HG02678 (cell line): ENCODE measurements around the gene KCTD2.
A peak's percentile ranks its signal among the peaks of the same experiment; 100 is the strongest.

Source experiments
- ATAC-seq: cut with Tn5 transposase; IDR thresholded peaks from one replicate; pipeline ENCODE4 v1.9.1; 2021; ENCODE audit warnings: mild to moderate bottlenecking, moderate library complexity; ENCODE audit not compliant: unreplicated experiment

Gene KCTD2

GRCh38 chr17:75094871-75095399 is 47.9 kb downstream of the KCTD2 start:
- ATAC-seq, result no peak

DNA sequence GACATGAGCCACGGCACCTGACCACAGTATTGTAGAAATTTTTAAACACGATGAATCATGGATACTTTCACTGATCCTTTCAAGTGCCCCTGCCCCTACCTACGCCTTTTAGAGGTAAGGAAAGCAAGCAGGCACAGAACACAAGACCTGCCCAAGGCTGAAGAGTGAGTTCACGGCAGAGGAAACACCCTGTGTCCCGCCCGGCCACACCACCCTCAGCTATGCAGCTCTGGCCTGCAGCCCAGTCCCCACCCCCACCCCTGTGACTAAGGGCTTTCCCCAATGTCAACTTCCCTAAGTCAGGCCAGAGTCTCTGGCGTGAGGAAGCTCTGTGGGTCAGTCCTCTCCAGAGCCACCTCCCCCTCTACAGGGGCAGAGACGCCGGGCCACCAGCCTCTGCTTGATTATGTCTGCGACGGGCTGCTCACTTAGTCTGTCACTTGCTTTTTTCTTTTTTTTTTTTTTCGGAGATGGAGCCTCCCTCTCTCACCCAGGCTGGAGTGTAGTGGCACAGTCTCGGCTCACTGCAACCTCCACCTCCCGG is 49.1 kb downstream of the KCTD2 start:
- no peak for ATAC-seq

- no peak for ATAC-seq
These were observed 50.8 kb downstream of the KCTD2 start for GRCh38 chr17:75097865-75098264.

DNA sequence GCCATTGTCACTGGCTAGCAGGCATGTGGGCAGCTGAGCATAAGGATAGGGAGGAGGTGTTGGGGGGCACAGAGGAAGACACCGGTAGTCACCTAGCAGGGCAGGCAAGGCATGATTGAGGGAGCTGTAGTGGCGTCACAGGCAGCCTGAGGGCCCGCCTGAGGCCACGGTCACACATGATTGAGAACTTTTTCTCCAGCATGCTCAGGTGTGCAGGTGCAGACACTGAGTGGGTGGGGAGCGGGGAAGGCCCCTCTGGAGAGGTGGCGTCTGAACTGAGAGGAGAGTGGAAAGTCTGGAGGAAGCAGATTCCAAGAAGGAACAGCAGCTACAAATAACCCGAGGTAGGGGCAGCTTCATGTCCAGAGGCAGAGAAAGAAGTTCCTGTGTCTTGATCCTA is 51.8 kb downstream of the KCTD2 start:
- ATAC-seq, result no peak

DNA sequence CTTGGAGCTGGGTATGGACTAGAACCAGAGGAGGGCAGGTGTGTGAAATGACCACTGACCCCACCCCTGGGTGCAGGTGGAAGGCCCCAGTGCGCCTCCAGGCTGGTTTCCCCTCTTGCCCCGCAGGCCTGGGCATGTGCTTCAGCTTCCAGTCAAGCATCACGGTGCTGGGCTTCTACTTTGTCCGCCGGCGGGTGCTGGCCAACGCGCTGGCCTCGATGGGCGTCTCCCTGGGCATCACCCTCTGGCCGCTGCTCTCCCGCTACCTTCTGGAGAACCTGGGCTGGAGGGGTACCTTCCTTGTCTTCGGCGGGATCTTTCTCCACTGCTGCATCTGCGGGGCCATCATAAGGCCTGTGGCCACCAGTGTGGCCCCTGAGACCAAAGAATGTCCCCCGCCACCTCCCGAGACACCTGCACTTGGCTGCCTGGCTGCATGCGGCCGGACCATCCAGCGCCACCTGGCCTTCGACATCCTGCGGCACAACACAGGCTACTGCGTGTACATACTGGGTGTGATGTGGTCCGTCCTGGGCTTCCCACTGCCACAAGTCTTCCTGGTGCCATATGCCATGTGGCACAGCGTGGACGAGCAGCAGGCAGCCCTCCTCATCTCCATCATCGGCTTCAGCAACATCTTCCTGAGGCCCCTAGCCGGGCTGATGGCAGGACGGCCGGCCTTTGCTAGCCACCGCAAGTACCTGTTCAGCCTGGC is 53.0 kb downstream of the KCTD2 start:
- no peak for ATAC-seq

- no peak for ATAC-seq
These were observed 55.4 kb downstream of the KCTD2 start for GRCh38 chr17:75102385-75102821.

GRCh38 chr17:75103601-75104554 is 56.9 kb downstream of the KCTD2 start:
- no peak for ATAC-seq

DNA sequence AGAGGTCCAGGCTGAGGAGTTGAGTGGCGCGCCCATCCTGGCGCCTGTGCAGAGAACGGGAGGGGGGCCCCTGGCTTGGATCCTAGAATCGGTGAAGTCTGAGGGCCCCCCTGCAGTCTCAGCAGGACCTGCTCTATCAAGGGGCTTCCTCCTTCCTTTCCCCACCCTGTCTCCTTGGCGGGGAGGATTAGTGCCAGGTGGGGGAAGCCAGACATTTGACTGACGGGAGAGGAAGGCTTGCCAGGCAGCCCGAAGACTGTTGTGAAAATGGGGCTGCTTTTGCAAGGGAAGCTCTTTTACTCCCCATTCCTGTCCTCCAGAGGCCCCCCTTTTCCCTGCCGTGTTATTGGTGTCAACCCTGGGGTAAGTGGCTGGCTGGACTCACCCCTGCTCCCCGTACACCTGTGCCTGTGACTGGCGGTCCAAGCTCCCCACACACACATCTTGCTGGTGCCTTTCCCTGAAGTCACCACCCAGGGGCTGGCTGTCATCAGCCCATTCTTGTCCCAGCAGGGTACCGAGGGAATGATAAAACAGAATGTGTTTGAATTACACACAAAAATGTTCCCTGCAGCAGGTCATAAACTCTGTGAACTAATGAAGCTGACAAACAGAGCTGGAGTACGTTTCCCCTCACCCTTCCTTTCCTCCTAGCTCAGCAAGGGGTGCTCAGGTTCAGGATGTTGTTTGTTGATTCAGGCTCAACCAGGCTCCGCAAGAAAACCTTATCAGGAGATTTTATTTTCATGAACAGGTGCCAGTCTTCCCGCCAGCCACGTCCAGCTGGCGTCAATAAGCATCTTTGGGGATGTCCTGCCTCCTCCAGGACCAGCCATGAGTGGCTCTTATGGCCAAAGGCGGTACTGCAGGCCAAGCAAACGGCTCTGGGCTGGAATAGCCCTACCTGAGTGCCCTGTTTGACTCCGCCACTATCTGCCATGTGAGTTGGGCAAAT is 58.4 kb downstream of the KCTD2 start:
- ATAC-seq, result no peak

DNA sequence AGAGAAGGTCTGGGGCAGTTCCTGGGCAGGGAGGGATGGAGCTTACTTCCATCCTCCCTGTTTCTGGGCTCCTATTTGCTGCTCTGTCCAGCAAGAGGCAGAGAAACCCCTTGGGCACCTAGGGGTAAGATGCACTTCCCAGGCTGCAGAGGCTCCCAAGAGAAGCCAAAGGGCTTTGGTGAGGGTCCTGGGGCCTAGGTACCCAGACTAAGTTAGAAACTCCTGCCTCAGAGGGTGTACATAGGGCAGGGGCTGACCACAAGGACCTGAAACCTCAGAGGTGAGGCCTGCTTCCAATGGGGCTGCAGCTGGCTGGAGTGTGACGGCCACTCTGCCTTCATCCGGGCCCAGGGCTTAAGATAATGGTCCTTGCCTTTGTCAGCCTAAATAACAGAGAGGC is 61.2 kb downstream of the KCTD2 start:
- no peak for ATAC-seq

GRCh38 chr17:75109046-75109406 is 62.0 kb downstream of the KCTD2 start:
- no peak for ATAC-seq

DNA sequence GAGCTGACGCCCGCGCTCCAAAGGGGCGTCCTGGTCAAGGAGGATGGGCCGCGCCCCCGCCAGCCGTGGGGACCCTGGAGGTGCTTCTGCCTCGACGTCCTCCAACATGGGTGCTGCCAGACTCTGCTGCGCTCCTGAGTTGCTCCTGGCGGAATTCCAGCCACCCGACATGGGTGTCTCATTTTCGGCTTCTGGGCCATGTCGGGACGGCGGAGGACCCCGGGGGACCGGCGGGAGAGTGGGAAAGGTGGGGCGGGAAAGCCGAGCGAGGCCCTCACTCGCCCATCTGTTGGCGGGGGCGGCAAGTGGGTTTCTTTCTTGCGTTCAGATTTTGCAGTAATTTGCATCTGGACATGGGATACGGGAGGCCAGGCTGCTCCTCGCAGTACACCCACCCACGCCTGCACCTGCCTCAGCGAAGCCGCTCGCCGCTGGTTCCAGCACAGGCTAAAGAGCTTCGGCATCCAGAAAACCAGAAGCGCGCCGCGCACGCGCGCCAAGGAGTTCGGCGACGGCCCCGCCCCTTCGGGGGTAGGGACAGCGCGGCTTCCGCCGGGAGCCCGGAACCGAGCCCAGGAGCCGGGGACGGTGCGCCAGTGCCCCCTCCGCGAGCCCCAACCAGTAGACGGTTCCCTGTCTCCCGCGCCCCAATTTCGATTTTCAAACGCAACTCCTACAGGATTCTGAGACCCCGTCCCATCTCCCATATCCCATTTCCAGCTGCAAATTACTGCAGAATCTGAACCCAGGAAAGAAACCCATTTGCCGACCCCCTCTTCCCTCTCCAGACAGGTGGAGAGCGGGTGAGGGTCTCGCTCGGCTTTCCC is 62.6 kb downstream of the KCTD2 start, which contains the start of gene ARMC7:
Gene ARMC7 (plus strand): TSS at position 563 of the 827 bp plus-strand sequence. CDS start 320 bp downstream, outside the sequence.
- peak; percentile 75 for ATAC-seq

GRCh38 chr17:75110234-75110937 is 63.4 kb downstream of the KCTD2 start:
- no peak for ATAC-seq

DNA sequence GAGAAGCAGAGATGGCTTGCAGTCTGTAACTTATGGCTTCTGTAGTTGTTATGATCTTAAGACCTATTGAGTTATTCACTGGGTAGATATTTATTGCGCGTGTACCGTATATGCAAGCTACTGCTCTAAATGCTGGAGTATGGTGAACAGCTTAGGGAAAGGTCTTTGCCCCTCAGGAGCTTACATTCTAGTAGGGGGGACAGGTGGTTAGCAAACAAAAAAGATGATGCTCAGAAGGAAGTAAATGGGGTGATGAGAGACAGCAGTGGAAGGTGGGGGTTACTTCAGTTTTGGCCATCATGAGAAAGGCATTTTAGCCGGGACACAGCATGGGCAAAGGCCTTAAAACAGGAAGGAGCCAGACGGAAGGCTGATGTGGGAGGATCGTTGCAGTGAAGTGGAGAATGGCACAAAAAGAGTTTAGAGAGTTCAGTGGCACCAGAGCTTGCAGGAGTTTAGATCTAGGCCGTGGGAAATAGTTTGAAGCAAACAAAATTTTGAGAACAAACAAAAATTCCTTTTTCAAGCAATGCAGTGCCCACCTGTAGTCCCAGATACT is 64.8 kb downstream of the KCTD2 start:
- no peak for ATAC-seq

DNA sequence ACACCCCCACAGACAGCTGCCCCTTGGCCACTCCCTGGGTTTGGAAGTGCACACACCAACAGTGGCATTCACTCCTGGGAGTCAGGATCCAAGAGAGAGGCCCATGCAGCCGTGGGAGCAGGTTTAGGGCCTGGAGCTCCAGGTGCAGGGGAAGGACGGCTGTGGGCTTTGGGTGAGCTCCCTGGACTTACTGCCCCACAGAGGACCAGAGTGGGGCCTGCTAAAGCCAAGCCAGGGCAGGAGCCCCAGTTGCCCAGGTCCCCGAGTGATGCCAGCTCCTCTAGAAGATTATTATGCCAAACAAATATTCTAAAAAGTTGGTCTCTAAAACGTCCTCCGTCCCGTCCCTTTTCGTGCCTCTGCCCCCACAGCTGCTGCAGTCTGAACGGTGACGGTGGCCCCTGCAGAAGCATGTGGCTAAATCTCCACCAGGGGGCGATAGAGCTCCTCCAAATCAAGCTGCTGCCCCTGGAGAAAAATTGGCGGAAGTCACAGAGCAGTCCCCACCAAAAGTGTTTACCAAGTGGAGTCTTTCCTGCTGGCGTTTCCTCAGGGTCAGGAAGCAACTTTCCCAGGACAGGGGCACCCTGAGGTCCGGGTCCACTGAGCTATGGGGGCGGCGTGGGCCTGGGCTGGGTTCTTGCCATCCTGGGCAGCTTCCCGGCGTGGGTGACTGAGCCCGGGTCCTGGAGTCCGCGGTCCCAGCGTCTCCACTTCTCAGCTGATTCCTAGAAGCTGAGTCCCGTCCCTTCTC is 67.0 kb downstream of the KCTD2 start:
- ATAC-seq, result peak; percentile 41

GRCh38 chr17:75114552-75115314 is 67.7 kb downstream of the KCTD2 start:
- ATAC-seq, result no peak
